Suprapubic skin (tissue), 4 donors: Measurements from ENCODE around the gene TKT.

ENCODE experiments used
- CTCF ChIP-seq, 2 donors: fragments of 200-600 bp in 1 of 2; fragments of 450-650 bp in 1 of 2; sonication (generic) in 1 of 2; IDR thresholded peaks; one replicate each; pipeline ENCODE4 v1.5.1; 2016 to 2019; ENCODE audit warnings: antibody characterized with exemption in 2 of 2, mild to moderate bottlenecking in 1 of 2, moderate library complexity in 1 of 2
- EP300 ChIP-seq: sonication (generic); formaldehyde crosslinking; IDR thresholded peaks from one replicate; pipeline ENCODE4 v1.6.1; 2017; ENCODE audit warnings: antibody characterized with exemption
- POLR2A ChIP-seq, 2 donors: fragments of 450-650 bp; IDR thresholded peaks; one replicate each; pipeline ENCODE4 v1.6.1; 2017; ENCODE audit warnings: antibody characterized with exemption in 2 of 2, mild to moderate bottlenecking in 2 of 2, moderate library complexity in 2 of 2
- POLR2AphosphoS5 ChIP-seq, 3 donors: sonication (generic); formaldehyde crosslinking; IDR thresholded peaks; one replicate each; pipeline ENCODE4 v1.6.1; 2017; ENCODE audit warnings: antibody characterized with exemption in 3 of 3

- TF ChIP-seq CTCF (IDR thresholded peaks at IDR 0.05) (no peak), EP300 (no peak), POLR2A (IDR thresholded peaks at IDR 0.05) (no peak), POLR2AphosphoS5 (IDR thresholded peaks at IDR 0.05) (no peak)
Measured at GRCh38 chr3:53293867-53294266, 38.0 kb upstream of the TKT start.
